Measurements from ENCODE around the gene FOXP1.
"Not testable (repeated sequence)": the region's sequence is repeated elsewhere in the genome, so short reads cannot be mapped to it uniquely, and the experiment has no call there.

FOXP1 gene

DNA sequence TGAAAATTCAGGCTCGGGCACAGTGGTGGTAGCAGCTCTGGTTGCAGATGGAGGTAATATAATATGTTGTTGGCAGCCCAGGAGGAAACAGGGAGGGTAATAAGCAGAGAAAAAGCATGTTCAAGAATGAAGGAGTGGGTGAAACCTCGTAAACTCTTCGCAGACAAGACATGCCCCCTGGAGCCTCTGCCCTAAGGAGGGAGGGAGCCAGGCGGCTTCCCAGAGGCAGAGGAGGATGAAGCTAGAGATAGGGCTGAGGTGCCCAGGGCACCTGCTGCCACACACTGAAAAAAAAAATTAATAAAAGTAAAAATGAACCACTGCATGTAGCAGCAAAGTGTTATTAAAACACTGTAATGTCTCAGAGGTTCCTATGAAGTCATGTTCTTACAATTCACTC is 137.3 kb downstream of the FOXP1 start:
- DNase-seq = no peak

DNA sequence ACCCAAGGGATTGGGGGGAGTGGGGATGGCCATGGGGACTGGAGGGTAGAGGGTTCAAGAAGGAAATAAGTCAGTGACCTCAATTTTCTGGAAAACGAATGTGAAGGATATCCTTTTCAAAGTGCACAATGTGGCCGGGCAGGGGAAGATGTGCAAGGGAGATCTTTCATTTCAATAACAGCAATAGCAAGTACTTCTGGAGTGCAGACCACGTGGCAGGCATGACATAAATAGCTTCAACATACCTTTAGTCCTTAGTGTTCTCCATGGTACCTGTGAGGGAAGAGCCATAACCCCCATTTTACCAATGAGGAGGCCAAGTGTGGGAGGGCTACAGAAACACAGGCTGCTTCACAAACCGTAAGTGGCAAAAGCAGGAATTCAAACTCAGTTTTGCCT is 138.7 kb downstream of the FOXP1 start:
- peak; percentile 28 for DNase-seq

DNA sequence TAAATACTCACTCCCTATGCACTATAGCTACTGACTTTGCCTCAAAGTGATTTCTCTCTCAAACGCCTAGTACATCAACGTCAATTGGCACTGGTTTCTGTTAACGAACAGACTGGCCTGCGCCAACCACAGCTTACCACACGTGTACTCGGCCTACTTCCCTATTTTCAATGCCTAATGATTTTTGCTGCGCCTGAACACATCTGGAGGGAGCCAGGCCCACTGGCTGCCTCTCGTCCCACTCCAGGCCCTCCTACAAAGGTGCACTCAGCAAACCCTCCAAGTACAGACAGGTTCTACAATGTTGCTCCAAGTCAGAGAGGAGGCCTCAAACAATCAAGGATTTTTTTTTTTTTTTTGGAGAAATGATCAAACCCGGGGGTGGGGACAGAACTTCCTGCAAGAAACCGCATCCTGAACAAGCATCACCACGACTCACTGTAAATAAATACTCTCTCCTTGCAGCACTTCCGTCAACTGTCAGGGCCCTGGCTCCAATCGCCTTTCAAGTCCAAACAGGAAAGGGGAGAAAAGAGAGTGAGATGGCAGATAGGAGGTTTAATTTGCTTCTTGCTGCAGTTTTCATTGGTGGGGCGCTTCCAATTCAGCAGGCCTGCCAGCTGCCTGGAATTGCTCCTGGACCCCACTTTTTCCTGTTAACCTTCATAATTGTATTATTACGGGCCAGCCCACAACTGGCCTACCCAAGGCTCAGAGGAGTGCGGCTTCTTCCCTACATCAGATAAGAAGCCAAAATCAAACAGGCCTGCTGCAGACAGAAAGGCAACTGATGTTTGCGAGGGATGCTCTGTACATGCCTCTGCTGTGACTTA is 139.3 kb downstream of the FOXP1 start:
- peak; percentile 96 for DNase-seq

DNA sequence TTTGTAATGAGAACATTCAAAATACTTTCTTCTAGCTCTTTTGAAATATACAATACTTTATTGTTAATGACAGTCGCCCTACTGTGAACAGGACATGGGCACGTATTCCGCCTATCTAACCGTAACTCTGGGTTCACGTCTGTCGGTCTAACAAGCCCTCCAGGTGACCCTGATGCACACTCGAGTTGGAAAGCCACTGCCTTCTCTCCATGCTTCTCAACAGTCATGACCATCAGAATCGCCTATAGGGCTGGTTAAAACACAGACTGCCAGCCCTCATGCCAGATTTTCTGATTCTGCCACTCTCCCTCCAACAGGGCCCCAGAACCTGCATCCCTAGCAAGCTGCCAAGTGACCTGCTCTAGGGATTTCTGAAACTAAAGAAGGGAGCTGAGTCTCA is 140.2 kb downstream of the FOXP1 start:
- DNase-seq = no peak

DNA sequence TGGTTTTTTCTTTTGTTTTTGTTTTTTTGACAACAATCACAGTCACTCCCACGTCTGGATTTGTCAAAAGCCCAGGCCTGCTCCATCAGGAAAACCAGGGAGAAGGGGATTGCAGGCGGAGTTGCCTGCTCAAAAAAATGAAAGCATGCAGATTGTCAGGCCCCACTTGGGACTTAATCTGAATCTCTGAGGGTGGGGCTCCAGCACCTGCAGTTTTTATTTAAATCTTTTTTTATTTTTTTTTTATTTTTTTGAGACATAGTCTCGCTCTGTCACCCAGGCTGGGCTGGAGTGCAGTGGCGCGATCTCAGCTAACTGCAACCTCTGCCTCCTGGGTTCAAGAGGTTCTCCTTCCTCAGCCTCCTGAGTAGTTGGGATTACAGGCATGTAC is 140.9 kb downstream of the FOXP1 start:
- DNase-seq = no peak

DNA sequence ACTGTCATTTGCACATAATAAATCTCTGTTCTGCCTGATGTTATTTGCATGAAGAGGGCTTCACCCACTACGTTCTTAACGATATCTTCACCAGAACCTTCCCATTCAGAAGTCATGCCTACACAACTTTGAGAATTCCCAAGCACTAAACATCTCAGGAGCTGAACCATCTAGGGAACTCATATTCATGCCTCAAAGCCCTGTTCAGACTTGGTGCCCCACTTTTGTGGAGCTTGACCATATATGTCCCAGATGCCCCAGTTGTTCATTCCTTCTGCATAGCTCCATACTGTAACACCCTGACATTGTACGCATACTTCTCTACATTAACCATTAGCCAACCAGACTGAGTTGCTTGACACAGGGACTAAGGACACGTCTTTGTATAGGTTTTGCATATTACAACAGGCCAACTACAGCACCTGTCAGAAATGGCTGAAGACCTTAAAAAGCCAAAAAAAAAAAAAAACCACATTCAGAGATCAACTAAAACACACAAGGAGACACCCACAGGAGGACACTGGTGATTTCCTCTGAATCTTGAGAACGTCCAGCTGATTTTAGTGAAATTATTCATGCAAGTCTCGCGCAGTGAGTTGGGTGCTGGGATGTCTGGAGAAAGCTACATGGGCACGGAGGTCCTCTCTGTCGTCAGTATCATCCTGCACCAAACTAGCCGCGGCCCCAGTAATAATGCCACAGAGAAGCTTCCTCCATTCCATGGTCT is 141.4 kb downstream of the FOXP1 start:
- peak; percentile 2 for DNase-seq

DNA sequence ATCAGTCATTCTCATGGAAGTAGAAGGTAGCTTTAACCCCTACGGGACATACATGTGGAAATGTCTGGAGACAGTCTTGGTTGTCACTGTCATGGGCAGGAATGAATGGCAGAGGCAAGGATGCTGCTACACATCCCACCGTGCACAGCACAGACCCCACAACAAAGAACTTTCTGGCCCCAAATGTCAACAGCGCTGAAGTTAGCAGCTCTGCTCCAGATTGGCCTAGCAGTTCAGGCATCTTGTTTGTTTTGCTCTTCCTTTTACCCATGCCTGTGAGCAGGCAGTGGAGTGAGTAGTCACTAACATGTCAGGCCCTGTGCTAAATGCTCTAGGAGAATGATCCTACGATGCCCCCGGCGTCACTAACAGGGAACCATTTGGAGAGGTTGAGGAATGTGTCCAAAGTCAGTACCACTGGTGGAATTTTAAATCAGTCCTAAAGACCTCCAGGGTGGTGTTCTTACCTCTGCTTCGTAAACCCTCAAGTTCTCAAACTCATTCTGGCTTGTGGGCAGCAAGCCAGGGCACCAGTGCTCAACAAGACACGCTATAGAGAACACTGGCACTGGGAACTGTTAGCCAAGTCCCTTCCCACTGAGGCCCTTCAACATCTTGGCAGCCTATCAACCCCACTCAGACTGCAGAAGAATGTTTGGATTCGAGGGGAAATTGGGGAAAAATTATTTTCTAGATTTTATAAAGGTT is 142.2 kb downstream of the FOXP1 start:
- no peak for DNase-seq

DNA sequence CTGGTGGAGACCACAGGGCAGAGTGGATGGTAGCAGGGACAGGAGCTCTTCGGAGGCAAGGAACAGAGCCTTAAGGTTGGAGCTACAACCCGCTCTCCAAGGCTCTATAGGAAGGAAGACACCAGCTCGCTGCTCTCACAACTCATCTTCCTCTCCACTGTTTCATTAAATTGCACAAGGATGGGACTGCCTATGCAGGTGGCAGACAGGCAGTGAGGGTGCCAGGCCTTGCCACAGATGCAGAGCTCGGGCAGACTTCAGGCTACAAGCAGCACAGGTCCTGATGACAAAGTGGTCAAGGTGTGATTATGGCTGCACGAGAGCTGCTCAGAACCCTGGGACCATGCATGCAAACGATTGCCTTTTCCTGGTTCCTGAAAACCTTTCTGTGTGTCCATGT is 144.6 kb downstream of the FOXP1 start:
- DNase-seq = no peak

DNA sequence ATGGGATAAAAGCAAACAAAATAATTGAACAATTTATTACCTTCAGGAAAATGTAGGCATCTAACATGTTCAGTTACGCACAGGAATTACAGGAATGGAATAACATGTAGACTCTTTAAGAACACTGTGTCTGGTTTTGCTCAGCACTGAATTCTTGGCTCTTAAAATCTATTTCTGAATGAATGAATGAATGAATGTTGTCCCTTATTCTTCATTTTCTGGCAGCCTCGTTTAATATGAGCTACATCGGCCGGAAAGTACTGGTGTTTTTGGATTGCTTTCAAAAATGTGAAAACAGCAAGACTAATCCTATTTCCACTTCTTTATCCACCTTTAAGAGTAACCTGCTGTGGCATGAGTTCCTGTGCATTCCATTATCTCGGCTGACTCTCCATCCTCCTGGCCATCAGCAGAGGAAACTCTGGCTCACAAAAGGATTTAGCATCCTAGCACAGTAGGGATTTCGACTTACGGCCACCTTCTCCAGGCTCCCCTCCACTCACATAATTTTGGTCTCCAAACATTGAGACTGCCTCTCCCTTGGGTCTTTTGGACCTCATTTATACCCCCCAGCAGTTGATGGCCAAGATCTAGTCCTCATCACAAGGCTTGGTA is 145.3 kb downstream of the FOXP1 start:
- no peak for DNase-seq

DNA sequence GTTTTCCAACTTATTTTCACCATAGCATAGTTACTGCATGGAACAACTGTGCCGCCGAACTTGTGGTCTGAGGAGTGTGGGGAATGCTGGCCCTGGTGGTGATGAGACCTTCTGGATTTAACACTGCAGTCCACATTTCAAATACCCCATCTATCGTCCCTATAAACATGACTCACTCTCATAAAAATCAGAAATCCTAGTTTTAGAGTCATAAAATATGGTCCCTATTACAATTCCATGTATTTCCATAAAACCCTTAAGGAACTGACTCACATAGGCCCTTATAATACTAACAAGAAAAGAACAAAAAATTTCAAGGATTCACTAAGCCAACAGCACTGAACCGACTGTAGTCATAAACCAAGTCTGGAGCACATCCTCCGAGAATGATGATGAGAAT is 147.2 kb downstream of the FOXP1 start:
- DNase-seq = no peak

DNA sequence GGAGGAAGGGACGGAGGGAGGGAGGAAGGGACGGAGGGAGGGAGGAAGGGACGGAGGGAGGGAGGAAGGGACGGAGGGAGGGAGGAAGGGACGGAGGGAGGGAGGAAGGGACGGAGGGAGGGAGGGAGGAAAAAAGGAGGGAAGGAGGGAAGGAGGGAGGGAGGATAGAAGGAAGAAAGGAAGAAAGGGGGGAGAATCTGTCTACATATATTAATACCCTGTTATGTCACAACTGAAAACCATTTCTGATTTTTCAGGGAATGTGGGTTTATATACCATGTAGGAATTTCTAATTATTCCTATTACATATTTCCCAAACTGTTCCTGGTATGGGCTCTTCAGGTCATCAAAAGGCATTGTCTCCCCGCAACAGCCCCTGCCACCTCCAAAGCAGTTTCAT is 147.7 kb downstream of the FOXP1 start:
- DNase-seq = not testable (repeated sequence)

DNA sequence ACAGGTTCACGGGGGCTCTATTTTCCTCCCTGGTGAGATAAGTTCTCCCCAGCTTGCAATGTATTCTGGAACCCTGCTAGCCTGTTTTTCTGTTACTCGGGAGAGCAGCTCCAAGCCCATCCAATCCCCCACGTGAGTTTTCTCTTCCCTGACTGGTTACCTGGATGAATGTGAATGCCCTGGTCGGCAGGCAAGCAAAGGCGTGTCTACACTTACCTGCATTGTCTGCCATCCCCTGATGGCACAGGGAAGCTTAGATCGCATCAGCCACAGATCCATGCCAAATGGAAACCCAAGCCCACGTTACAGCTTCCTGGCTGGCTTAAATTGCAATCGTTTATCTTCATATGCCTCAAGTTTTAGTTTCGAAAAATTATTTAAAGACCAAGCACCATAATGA is 149.9 kb downstream of the FOXP1 start:
- DNase-seq = no peak

DNA sequence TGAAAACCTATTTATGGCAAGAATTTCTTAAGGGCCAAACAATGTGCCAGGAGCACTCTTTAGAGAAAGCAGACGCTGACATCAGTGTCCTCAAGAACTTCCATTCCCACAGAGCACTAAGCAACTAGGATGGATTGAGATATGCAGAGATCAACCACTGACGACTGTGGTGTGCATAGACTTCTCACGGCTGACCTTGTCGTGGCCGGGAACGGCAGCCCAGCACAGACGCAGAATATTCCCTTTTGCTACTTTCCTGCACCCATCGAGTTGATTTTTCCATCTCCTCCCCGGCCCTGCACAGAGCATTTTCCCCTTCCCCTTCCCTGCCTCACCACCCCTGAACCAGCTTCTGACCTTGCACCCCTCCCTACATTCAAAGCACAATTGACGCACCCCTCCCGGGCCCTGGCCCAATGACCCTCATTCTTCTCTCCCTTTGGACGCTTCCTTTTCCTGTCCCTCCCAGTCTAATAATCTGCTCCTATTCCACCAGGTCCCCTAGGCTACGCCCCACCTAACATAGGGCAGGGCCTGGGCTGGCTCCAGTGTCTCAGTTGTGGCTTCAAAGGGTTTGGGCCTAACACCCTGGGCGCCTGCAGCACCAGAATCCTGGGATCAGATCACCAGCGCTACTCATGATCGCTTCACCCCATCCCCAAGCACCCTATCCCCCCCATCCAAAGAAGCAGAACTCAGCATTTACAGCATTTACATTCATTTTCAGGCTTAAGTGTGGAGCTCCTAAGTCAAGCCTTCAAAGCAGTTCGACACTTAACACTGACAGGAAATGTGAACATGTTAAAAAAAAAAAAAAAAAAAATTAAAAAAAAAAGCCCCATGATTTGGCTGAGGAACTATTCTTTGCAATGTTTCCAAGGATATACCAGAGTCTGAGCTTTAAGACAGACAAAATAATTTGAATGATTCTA is 151.2 kb downstream of the FOXP1 start:
- DNase-seq = peak; percentile 2

DNA sequence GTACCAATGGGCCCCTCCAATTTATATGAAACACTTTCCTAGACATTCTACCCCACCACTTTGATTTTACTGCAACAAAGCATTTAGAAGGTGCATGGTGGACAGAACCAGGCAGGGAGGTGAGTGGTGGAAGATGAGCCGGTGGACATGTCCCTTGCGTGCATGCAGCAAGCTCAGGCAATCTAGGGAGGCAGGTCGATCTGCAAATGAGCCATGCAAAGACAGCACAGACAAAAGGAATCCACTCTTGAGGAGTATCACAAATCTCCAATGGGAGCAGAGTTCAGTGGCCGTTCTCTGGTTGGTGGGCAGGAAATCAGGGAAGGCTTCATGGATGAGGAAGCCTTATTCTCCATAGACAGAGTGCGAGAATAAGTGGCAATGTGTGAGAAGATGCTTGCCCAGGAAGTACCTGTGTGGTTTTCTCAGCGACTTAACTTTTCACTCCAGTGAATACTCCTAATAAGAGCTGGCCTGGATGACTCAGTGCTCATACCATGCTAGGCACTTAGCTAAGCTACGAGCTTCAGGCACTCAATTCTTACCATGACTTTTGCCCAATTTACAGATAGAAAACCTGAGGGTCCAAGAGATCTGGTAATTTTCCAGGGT is 152.5 kb downstream of the FOXP1 start:
- no peak for DNase-seq

DNA sequence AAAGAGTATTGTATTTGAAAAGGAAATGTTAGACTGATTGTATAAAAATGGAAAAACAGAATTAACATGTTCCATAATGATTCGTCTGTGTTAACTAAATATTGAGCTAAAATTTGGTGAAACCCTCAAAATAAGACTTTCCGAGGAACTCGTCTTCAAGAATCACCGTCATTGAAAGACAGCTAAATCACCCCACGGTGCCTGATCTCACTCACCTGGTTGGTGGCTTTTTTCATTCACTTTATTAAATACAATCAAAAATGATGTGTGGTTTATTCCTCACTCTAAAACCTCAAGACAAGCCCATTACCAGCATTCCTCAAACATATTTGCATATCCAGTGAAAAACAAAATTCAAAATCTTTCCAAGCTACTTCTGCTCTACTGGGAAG is 153.9 kb downstream of the FOXP1 start:
- no peak for DNase-seq

DNA sequence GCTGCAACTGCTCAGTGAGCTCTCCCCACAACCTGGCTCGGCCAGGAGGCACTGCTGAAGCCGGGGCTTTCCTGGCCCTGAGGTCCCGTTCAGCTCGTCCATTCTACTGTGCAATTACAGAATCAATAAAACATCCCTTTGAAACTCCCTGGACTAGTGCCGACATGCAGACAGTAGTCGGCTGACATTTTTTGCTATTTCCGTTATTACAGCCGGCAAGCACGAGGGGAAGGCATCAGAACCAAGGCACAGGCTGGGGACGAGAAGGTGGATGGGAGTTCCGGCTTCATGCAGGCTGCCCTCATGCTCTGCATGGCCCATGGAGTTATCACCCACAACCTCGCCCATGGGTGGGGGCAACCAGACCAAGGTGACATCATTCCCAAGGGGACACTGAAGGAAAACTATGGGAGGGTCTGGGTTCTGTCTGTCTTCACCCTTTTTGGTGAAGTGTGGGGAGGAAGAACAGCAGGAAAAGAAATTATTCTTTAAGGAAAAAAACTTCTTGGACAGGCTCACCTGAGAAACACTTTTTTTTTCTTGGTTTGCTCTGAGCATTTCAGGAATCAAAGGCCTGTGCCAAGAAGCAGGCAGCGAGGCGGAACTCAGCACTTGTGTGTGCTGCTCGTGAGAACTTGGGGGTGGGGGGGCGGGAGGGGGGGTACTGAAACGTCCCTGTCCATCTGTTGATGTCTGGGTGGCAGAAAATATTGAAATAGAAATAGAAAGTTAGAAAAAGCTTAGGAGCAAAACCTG is 154.5 kb downstream of the FOXP1 start:
- no peak for DNase-seq

DNA sequence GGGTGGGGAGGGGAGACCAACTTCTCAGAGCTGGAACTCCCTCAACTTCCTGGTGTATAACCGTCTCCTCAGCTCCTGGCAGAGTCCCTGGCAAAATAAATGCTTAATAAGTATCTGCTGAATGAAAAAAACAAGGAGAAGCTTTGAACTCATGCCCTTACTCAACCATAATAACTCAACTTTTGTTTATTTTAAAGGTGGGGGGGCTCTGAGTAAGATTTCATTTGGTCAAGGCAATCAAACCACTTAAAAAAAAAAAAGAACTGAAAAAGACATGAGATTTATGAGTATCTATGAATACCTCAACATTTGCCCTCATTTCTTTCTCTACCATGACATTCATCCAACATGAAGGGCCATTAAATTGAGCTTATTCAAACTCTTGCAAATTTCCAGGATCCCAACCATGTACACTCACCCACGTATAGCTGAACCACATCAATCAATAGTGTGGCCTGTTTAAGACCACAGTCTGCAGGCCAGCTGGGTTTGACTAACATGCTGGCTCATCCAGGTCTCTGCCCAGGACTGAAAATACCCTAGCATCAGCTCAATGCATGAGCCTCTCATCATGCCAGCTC is 157.9 kb downstream of the FOXP1 start:
- peak; percentile 45 for DNase-seq

DNA sequence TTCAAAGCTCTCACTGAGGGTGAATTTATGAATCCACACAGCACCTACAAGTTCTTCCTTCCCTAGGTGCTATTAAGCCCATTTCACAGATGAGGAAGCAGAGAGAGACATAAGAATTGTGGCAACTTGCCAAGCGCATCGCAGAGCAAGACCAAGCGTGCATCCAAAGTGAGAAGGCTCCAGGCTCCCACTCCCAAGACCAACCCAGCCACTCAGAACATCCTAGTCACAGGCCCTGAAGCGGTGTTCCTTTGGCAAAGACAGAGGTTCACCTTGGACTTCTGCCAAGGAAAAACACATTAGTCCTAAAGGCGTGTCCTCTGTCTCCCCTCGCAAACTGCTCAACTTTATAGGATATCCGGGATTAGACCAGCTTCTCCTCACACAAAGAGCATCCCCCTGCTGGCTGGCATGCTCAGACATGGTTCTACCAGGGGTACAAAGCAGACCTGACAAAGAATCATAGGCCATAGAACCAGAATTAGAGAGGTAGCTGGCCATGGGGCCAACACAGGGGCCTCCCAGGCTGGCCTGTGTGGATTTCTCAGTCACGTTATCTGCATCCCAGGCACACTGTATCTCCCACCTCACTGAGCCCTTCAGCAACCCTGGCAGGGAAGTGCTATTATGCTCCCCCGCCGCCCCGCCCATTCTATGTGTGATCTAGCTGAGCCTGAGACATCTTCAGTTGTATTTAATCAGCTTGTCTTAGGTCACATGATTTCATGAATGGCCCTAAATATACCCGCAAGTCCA is 160.2 kb downstream of the FOXP1 start:
- DNase-seq = no peak

DNA sequence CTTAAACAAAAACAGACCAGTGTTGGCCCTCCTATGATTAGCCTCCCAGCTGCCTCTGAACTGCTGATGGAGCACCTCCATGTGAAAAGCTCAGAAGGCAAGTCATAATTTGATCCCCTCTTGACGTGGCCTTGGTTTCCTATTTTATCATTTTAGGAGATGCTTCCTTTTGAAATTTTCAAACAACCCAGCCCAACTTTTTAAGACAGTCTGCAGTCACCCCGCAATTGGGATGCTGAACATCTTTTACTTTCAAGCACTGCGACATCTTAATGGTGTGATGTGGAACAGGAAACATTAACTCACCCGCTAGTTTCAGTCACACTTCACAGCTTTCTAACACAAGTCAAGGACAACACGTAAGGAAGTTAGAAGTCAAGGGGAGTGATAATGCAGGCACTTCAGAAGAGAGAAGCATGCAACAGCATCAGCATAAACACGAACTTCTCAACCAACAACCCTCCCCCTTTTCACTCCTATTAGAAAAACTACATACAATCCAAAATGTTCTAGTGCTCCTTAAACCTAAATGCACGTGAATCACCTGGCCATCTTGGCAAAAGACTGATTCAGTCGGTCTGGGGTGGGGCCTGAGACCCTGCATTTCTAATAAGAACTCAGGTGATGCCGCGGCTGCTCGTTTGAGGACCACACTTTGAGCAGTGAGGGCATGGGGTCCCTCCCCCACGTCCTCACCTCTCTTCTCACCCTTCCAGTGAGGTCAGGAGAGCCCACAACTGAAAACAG is 161.5 kb downstream of the FOXP1 start:
- peak; percentile 39 for DNase-seq
